EH (cell line): ENCODE measurements around the gene CBLB.
A peak's percentile ranks its signal among the peaks of the same experiment; 100 is the strongest.
"Not testable (repeated sequence)": the region's sequence is repeated elsewhere in the genome, so short reads cannot be mapped to it uniquely, and the experiment has no call there.

Experiments used
- DNase-seq: peaks from one replicate; pipeline ENCODE4 v3.0.0-alpha.2; 2015; ENCODE audit warnings: low read depth

Gene CBLB

GRCh38 chr3:105755121-105755886 is 113.5 kb downstream of the CBLB start:
- no peak for DNase-seq

- DNase-seq: peak; percentile 67
Observed at GRCh38 chr3:105752791-105753415, 115.9 kb downstream of the CBLB start.

- no peak for DNase-seq
Observed at GRCh38 chr3:105747696-105748095, 121.1 kb downstream of the CBLB start.

GRCh38 chr3:105747060-105747541 is 121.7 kb downstream of the CBLB start:
- DNase-seq: peak; percentile 72

GRCh38 chr3:105746231-105746996 is 122.4 kb downstream of the CBLB start:
- DNase-seq: no peak

- DNase-seq: no peak
Observed at GRCh38 chr3:105745046-105745445, 123.8 kb downstream of the CBLB start.

- no peak for DNase-seq
Observed at GRCh38 chr3:105744202-105744601, 124.6 kb downstream of the CBLB start.

GRCh38 chr3:105733356-105733755 is 135.5 kb downstream of the CBLB start:
- DNase-seq: no peak

GRCh38 chr3:105731686-105732085 is 137.1 kb downstream of the CBLB start:
- no peak for DNase-seq

- no peak for DNase-seq
Observed at GRCh38 chr3:105730801-105731354, 137.9 kb downstream of the CBLB start.

GRCh38 chr3:105729667-105730066 is 139.1 kb downstream of the CBLB start:
- no peak for DNase-seq

GRCh38 chr3:105728771-105729312 is 140.0 kb downstream of the CBLB start:
- no peak for DNase-seq

- DNase-seq: not testable (repeated sequence)
Observed at GRCh38 chr3:105727036-105727435, 141.8 kb downstream of the CBLB start.

- DNase-seq: no peak
Observed at GRCh38 chr3:105722943-105723556, 145.8 kb downstream of the CBLB start.

- DNase-seq: no peak
Observed at GRCh38 chr3:105719791-105720190, 149.0 kb downstream of the CBLB start.

- DNase-seq: peak; percentile 74
Observed at GRCh38 chr3:105715372-105715771, 153.4 kb downstream of the CBLB start.

GRCh38 chr3:105714453-105714852 is 154.4 kb downstream of the CBLB start:
- no peak for DNase-seq

- no peak for DNase-seq
Observed at GRCh38 chr3:105708980-105709379, 159.8 kb downstream of the CBLB start.

GRCh38 chr3:105707009-105707408 is 161.8 kb downstream of the CBLB start:
- no peak for DNase-seq

- no peak for DNase-seq
Observed at GRCh38 chr3:105704726-105705410, 163.9 kb downstream of the CBLB start.

GRCh38 chr3:105700575-105700974 is 168.2 kb downstream of the CBLB start:
- DNase-seq: no peak
